Medulla oblongata (tissue), 1 donor: ENCODE results near the gene TXNDC5.
A peak's percentile ranks its signal among the peaks of the same experiment; 100 is the strongest.
"Not testable (repeated sequence)": the region's sequence is repeated elsewhere in the genome, so short reads cannot be mapped to it uniquely, and the experiment has no call there.

Experiments
- DNase-seq: peaks from one replicate; pipeline ENCODE4 v3.0.0-alpha.2; 2015; ENCODE audit errors: extremely low spot score

TXNDC5 gene

DNA sequence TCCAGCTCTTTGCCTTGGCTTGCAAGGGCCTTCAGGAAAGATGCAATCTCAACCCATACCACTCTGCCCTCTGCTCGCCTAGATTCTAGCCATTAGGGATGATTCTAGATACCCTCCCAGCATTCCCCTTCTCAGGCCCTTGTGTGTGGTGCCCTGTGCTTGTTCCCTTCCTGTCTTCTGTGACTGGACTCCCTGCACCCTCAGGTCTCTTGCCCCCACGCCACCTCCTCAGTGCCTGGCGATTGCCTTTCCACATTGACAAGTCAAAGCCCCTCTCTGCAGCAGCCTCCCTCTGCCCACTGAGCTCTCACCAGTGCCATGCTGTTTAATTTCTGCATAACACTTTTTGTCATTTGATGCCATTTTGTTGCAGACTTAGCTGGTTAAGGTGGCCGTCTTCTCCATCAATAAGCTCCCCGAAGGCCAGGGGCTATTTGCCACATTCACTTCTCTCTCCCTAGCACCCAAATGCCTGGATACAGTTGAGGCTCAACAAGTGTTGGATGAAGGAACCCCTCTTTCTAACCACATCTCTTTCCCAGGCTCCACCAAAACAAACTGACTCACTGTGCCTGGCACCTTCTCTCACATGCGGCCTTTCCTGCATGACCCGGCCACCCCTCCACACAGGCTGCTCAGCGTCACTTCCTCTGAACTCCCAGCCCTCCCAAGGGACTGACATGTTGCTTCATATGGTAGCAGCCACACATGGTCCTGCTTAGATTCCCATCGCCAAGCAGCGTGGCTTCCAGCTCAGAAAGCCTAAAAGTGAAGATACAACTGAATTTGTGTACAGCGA lies 4.6 kb upstream of the TXNDC5 start:
- DNase-seq: no peak

DNA sequence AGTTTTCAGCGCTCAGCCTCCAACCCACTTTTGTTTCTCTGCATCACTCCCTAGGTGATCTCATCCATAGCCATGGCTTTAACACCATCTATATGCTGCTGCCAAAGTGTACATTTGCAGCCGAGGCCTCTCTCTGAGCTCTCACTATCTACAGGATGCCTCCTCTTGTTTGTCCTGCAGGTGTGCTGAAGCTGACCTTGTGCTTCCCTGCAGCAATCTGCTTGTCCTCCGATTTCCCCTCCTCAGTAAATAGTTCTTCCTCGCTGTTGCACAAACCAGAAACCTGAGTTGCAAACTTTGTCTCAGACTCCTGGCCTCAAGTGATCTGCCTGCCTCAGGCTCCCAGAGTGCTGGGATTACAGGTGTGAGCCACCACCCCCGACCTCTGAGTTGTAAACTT lies 3.7 kb upstream of the TXNDC5 start:
- no peak for DNase-seq

DNA sequence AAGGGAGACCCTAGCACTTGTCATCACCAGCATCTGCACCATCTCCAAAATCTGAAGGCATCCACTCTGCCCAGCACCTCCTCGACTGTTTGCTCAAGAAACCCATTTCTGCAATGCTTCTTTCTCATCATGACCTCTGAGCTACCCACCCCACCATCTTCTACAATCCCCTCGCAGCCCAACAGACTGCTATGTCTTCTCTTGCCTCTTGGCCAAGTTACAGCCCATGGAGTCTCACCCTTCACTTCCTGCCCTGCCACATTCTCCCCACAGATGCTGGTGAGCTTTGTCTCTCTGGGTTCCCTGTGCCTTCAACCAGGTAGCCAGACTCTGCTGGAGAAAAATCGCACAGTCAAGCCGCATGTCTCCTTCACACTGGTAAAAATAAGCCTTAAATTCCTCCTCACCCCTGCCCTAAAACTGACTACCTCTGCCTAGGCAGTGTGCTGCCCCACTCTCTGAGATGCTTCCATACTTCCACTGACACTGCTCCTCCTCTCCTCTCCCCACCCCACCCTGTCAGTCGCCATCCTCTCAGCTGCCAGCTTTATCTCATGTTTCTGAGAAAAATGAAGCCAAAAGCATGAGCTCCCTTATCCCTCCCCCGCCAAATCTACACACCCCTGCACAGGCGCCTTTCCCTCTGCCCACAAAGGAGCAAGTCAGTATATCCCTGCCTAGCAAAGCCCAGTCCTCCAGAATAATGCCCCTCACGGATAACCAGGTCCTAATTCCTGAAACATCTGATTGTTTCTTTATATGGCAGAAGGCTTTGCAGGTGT lies 2.3 kb upstream of the TXNDC5 start:
- no peak for DNase-seq

DNA sequence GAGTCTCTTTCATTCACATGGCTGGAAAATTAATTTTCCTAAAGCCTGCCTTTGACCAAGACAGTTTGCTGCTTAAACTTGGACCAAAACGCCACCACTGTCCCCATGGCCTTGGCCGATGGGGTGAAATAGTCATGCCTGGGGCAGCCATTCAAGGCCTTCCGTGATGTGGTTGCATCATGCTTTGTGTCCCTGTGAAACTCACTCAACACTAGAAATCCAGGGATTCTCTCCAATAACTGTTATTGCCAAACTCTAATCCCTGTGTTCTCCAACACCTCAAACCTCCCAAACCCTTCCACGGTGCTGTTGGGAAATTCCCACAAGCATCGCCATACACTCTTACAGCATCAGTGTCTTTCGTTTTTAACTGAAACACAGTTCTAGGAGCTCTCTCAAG lies 1.4 kb upstream of the TXNDC5 start:
- no peak for DNase-seq

DNA sequence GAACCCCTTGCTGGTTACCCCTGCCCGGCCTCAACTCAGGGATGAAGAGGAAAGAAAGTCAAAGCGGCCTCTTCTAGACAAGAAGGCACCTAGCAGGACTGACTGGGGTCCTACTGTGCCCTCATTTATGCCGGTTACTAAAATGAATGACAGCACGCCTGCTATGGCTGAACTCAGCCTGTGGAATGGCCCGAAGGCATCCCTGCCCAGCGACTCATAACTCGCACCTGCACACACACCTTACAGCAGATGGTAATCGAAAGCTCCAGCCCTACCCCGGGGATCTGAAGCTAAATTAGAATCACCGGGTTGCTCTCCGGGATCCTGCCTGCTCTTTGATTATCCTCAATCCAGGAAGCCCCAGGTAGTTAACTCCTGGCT lies 747 bp upstream of the TXNDC5 start:
- no peak for DNase-seq

DNA sequence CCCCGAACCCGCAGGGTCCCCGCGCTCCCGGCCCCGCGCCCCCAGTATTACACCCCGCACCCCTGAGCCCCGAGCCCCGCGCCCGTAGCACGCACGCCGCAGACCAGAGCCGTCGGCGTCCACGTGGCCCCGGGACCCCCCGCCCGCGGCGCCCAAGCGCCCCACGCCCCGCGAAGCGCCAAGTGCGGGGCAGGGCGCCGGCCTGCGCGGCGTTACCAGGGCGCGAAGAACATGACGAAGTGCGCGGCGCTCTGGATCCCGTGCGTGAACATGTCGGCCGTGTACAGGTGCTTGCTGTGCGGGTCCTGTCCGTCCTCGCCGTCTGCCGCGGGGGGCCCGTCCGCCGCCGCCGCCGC lies 312 bp downstream of the TXNDC5 start:
- no peak for DNase-seq

DNA sequence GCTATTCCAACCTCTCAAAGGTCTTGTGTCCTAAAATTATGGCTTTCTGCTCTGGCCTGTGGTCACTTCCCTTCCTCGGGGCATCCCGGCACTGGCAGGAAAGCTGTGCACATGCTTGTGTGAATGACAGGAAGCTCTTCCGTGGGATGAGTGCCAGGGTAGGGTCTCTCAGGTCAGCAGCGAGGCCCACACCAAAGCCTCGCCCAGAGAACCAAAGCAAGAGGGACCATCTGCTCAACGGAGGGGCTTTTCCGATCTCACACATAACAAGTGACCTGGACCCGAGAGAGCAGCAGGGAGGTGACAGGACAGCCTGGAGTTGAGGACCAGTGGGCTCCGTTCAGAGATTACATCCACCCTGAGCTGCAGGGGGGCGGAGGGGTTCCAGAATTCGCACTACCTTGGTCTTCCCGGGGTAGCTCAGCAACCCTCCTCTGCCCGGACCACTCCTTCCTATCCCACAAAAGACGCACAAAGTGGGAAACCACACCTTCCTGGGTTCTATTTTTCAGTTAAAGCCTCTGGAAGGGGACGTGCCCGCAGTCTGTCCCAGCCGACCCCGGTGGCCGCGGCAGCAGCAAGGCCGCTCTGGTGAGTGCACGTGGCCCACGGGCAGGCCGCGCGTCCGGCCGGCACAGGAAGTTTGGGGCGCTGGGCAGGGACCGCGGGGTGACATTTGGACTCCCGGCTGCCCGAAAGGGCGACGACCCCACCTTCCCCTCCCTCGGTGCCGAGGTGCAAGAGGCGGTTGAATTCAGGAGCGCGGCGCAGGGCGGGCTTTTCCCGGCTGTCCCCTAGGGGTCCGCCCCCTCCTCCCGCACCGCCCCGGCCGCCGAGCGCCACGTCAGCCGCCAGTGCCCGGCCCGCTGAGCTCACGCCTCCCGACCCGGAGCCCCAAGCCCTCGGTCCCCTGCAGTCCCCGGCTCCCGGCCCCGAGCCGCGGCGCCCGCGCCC lies 988 bp downstream of the TXNDC5 start:
- DNase-seq: peak; percentile 17

DNA sequence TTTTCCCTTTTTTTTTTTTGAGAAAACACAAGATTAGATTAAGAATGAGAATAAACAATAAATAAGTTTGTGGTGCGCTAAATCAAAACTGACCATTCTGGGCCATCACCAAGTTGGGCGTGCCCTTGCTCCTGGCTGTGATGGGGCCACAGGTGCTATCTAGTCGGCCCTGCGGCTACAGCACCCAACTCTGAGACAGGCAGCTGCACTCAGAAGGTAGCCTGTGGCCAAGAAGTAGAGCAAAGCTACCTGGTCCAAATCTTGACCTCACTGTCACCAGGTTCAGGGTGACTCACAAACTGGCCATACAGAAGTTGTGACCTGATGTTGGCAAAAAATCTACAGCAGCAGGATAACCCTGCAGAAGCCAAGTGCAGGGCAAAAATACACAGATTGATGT lies 3.4 kb downstream of the TXNDC5 start:
- no peak for DNase-seq

DNA sequence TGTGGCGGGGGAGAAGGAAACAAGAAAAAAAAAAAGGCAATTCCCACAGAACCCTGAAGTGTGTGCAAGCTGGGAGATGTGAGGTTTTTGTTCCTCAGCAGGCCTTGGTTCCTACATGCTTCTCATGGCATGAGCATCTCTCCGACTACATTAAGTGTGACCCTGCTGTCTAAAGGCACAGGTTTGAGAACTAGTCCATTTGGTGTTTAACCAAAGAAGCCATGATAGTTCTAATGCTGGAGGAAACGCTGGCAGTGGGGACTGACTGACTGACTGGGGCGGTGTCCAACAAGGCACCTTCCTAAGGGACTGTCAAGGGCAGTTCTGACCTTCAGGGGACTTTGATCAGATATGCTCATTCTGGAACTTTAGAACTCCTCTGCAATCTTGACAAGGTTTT lies 3.8 kb downstream of the TXNDC5 start:
- no peak for DNase-seq

DNA sequence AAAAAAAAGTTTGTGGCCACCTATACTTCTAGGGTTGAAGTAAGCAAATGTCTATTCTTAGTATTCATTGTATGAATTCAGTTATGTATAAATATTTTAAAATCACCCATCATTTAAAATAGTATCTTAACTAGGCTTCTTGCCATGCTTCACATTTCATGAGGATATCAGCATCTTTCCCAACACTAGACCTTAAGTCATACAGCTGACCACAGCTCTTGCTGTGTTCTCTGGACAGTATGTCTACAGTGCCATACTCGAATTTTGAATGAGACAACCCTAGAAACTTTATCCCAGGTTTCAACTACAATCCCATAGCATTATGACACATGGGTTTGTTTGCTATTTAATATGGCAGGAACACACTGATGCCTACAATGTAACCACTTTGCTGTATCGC lies 5.2 kb downstream of the TXNDC5 start:
- no peak for DNase-seq

DNA sequence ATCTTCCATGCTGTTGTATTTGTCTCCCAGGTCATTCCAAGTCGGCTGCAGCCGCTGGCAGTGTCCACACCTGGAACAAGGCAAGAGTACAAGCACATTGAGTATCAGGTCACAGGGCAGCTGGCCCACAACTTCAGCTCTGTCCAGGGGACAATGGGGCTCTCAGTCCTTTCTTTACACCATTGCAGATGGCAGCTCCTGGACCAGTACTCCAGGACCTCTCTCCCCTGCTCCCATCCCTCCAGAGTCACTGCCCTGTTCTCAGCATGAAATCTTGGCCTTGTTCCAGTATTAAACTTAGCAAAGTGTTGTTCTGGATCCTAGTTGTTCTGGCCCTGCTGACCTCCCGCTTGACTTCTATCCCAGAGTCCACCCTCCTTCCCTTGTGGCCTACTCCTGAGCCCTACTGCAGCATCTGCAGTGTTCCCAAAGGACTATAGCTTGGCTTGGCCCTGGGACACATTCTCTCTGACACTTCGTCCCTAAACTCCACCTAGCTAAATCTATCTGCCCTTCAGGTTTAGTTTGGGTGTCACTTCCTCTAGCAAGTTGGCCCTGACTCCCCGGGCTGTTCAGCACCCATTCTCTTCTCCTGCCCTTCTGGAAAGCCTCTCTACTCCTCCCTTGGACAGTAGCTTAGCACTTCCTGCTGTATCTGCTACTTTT lies 5.8 kb downstream of the TXNDC5 start:
- no peak for DNase-seq

DNA sequence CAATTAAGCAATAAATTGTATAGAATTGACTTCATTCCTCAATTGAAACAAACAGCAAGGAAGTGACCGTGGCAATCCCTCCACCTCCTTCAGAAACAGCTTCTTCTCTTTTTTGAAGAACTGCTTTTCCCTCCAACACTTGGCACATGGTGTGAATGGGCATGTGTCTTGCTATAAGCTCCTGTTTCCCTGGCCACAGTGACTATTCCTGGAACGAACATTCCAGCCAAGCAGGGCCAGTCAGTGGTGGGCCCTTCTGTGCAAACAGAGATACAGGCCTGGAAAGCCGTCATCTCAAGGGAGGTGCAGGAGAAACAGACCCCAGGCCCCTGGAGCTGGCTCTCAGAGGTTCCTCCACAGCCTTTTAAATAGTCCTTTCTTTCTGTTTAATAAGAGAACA lies 6.9 kb downstream of the TXNDC5 start:
- no peak for DNase-seq

DNA sequence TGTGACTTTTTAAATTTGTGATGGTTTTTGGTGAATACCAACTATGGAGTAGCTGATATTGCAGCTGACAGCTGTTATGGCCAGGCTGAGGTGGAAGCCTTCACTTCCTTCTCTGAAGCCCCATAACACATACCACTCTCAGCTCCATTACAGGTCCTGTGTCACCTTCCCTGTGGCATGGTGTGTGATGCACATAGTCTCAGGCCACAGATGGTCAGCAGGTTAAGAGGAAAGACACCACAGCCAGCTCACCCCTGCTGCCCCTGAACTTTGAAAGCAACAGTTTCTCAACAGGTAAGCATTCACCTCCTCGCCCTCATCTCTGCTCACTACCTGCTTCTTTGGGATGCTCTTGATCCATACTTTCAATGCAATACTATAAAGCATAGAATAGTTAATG lies 7.7 kb downstream of the TXNDC5 start:
- no peak for DNase-seq

DNA sequence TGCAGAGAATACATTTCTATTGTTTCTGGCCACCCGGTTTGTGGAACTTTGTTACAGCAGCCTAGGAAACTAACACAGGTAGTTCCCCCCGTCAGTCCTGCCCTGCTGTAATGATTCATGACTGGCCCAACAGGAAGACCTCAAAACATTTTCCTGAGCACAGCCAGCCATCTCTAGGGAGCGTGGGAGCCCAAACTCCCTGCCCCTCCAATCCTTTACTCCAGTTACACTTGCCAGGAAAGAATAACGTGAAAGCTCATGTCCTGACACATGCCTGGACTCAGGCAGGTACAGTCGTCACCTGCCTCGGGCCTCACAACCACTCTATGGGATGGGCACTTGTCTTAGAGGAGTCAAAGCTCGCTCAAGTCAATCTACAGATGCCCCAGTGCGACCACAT lies 8.4 kb downstream of the TXNDC5 start:
- no peak for DNase-seq

DNA sequence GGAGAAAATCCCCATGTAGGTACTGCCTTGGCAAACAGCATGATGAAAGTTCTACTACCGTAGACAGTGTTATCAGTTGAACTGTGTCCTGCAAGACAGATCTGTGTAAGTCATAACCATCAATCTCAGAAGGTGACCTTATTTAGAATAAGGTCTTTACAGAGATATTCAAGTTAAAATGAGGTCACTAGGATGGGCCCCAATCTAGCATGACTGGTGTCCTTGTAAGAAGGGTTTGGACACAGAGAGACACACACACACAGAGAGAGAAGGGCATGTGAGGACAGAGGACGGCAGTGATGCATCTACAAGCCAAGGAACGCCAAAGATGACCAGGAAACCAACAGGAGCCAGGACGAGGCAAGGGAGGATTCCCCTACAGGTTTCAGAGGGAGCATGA lies 8.8 kb downstream of the TXNDC5 start:
- DNase-seq: no peak

DNA sequence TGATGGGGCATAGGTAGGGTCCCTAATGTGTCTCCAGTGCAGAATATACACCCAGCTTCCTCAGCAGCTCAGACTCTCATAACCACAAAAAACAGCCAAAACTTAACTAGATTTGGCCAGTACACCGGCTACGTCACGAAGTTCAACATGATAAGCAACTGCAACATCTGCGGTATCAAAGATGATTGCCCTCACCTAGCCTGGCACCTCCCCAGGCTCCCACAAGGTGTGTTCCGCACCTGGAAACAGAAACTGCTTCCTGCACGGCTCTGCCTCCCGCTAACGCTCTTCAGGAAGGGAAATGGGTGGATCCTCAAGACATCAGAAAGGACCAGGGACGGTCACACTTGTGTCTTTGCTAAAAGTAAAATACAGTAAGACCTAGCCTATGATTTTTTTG lies 9.5 kb downstream of the TXNDC5 start:
- no peak for DNase-seq

DNA sequence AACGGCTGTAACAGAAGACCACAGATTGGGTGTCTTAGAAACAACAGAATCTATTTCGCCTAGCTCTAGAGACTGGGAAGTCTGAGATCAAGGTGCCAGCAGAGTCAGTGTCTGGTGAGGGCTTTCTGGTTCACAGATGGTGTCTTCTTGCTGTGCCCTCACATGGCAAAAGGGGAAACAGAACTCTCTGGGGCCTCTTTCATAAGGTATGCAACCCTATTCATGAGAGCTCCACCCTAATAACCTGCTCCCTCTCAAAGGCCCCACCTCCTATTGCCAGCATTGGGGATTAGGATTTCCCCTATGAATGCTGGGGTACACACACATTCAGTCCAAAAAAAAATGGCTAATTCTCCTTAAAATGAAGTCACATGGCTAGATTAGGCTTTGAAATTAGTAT lies 10.0 kb downstream of the TXNDC5 start:
- no peak for DNase-seq

DNA sequence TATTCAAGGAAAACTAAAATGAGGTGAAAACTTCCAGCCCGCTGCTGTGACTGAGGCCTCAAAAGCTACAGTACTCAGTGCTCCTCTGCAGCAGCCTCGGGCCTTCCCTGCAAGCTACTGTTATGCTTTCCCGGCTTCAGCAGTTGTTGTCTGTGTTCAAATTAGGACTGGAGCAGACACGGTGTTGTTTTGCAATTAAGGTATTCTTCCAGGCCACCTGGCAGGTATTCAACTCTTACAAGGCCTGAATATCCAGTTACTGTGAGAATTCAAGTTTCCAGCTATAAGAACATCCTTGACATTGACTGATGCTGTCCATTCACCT lies 10.7 kb downstream of the TXNDC5 start:
- DNase-seq: no peak

DNA sequence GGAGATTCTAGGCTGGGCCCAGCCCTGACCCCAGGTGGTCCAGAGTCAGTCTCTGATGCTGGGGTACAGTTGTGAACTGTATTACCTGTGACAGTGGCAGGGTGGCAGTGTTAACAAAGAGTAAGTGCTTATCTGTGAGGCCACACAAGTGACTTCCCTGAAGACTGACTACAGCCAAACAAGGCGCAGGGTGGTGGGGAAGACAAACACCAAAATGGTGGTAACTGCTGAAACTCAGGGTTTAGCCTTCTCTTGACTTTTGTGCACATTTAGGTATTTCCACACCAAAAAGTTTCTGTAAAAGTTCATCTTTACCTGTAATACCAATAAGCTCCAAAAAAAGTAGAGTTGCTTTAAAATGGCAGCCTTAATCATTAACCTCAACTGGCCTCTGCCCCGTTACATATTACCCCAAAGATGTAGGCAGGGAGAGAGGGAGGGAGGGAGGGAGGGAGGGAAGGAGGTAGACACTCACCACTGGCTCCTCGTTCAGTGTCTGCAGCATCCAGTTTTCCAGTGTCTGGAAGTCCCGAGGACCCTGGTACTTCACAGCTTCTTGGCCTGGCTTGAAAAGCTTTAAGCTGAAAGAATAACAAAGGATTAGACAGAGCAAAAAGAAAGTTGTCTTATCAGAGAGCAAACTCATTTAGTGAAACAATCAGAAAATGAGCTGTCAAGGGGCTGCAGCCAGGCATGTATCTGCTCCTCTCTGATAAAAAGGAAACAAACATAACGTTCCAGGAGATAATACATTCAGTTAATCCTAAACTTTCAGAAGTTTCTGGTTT lies 11.3 kb downstream of the TXNDC5 start:
- DNase-seq: peak; percentile 23

DNA sequence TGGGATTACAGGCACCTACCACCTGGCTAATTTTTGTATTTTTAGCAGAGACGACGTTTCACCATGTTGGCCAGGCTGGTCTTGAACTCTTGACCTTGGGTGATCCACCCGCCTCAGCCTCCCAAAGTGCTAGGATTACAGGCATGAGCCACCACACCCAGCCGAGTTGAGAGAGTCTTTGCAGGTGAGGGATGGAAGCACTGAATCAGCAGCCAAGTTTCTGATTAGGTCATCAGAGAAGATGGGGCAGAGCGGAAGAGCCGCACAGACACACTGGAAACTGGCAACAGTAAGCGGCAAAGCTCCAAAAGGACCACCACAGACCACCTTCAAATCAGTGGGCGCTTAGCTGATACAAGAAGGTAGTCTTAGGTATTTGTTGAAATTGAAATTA lies 12.4 kb downstream of the TXNDC5 start:
- not testable (repeated sequence) for DNase-seq
